Neuron (in vitro differentiated cells): ENCODE results near the gene MALRD1.
"Not testable (repeated sequence)": the region's sequence is repeated elsewhere in the genome, so short reads cannot be mapped to it uniquely, and the experiment has no call there.

Experiments
- H2AFZ ChIP-seq: one replicate; pipeline ENCODE4 v1.6.1; 2013; ENCODE audit warnings: low read depth, mild to moderate bottlenecking, inconsistent platforms, low read length, moderate library complexity
- H3K27me3 ChIP-seq: one replicate; pipeline ENCODE4 v1.6.1; 2013; ENCODE audit warnings: low read length; ENCODE audit not compliant: insufficient read depth
- H3K36me3 ChIP-seq: one replicate; pipeline ENCODE4 v1.6.1; 2013; ENCODE audit warnings: low read length; ENCODE audit not compliant: insufficient read depth
- H3K4me1 ChIP-seq: one replicate; pipeline ENCODE4 v1.6.1; 2013; ENCODE audit warnings: low read length; ENCODE audit not compliant: insufficient read depth
- H3K4me3 ChIP-seq: 2 replicates; pipeline ENCODE4 v1.5.1; 2013; ENCODE audit warnings: mild to moderate bottlenecking, low read length, moderate library complexity
- H3K9me3 ChIP-seq: one replicate; pipeline ENCODE4 v1.6.1; 2013; ENCODE audit warnings: low read length

MALRD1 gene

DNA sequence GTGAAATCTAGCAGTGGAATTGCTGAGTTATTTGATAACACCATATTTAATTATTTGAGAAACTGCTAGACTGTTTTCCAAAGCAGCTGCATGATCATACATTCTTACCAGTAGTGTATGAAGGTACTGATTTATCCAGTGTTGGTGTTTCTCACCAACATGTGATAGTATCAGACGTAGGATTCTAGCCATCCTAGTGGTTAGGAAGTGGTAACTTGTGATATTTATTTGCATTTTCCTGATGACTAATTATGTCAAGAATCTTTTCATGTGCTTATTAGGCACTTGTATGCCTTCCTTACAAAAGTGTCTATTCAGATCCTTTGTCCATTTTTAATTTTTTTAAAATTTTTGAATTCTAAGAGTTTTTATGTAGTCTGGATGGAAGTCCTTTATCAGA, 713.4 kb downstream of the MALRD1 start:
- H2AFZ ChIP-seq, result no peak overlapping the region
- no peak overlapping the region for H3K4me3 ChIP-seq
- no peaks in the 10 kb centered on the region for H3K4me1 ChIP-seq
- no peaks in the 10 kb centered on the region for H3K36me3 ChIP-seq
- H3K27me3 ChIP-seq, result no peaks in the 10 kb centered on the region
- H3K9me3 ChIP-seq, result no peaks in the 10 kb centered on the region

DNA sequence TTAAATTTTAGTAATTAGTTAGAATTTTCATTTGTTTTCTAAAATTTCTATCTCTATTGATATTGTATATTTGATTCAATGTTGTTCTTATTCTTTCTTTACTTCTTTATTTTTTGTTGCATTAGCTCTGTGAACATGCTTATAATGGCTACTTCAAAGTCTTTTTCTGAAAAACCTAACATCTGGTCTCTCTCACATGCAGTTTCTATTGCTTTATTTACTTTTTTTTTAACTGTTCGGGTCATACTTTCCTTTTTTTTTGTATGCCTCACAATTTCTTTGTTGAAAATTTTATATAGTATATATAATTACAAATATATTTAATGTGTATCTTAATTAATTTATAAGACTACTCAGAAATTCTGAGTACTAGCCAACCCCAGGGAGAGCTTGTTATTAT, 715.5 kb downstream of the MALRD1 start:
- no peak overlapping the region for H3K4me3 ChIP-seq
- no peaks in the 10 kb centered on the region for H3K4me1 ChIP-seq
- no peaks in the 10 kb centered on the region for H3K36me3 ChIP-seq
- no peaks in the 10 kb centered on the region for H3K9me3 ChIP-seq
- no peaks in the 10 kb centered on the region for H3K27me3 ChIP-seq
- no peak overlapping the region for H2AFZ ChIP-seq

DNA sequence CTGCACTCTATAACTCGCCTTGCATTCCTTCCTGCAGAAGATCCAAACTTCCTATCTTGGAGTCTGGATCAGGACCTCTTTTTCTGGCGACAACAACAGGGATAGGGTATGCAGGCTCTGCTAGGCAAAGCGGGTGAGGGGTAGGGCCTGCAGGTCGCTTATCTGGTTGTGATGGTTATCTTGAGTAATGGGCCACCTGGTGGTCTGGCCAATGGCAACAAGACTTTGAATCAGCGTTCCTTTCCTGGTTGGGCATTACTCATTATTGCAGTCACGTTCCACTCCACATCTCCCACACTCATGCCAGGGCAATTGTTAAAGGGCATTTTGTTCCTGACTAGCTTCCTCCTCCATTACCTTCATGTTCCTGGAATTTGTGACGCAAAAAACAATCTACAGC, 719.3 kb downstream of the MALRD1 start:
- no peaks in the 10 kb centered on the region for H3K27me3 ChIP-seq
- H2AFZ ChIP-seq, result no peak overlapping the region
- no peaks in the 10 kb centered on the region for H3K9me3 ChIP-seq
- no peaks in the 10 kb centered on the region for H3K4me1 ChIP-seq
- H3K4me3 ChIP-seq, result no peak overlapping the region
- H3K36me3 ChIP-seq, result no peaks in the 10 kb centered on the region

DNA sequence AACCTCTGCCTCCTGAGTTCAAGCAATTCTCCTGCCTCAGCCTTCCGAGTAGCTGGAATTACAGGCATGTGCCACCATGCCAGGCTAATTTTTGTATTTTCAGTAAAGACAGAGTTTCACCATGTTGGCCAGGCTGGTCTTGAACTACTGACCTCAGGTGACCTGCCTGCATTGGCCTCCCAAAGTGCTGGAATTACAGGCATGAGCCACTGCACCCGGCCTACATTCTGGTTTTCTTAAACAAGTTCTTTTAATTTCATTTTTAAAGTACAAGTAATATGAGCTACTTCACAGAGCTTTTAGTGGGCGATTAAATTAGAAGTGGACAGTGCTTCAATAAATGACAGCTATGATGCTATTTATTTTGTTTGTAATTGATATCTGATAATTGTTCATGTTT, 721.2 kb downstream of the MALRD1 start:
- not testable (repeated sequence) for H2AFZ ChIP-seq, H3K4me1 ChIP-seq, H3K9me3 ChIP-seq, H3K27me3 ChIP-seq, H3K4me3 ChIP-seq, H3K36me3 ChIP-seq

DNA sequence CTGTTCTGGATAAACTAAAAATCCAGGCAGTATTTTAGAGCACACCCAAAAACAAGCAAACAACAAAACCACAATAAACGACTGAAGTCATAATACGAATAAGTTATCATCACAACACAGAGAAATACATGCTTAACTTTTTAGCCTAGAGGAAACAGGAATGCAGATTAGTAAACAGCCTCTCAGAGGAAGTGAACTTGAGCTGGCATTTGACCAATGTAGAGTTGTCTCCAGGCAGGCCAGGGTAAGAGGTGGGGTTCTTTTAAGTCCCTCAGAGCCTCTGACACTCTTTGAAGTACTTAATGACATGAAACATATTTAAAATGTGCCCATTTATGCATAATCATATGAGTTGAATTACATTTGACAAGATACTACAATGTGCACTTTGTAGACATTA, 724.4 kb downstream of the MALRD1 start:
- no peaks in the 10 kb centered on the region for H3K36me3 ChIP-seq

DNA sequence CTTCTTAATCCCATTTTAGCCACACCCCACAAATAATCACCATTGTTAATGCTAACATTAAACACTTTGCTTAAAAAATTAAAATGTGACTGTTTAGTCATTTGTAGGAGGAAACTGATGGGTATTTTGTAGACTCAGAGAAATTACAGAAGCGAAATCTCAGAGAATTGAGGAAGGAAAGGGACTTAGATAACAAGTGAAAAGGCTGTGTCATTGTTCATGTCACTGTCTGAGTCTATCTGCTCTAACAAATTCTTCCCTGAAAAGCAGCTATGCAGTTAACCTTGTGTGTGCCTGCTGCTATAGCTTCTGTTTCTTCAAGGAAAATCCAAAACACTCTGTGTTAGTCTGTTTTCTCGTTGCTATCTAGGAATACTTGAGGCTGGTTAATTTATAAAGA, 726.7 kb downstream of the MALRD1 start:
- Histone ChIP-seq H3K4me3 (no peak overlapping the region), H3K4me1 (no peaks in the 10 kb centered on the region), H3K36me3 (no peaks in the 10 kb centered on the region), H2AFZ (no peak overlapping the region), H3K27me3 (peaks cover 2% of the 10 kb centered on the region), H3K9me3 (no peaks in the 10 kb centered on the region)

More for the DNA sequence above, 724.4 kb downstream of the MALRD1 start:
- no peak overlapping the region for H2AFZ ChIP-seq
- no peaks in the 10 kb centered on the region for H3K4me1 ChIP-seq
- peaks cover 2% of the 10 kb centered on the region for H3K27me3 ChIP-seq
- no peaks in the 10 kb centered on the region for H3K9me3 ChIP-seq
- no peak overlapping the region for H3K4me3 ChIP-seq

DNA sequence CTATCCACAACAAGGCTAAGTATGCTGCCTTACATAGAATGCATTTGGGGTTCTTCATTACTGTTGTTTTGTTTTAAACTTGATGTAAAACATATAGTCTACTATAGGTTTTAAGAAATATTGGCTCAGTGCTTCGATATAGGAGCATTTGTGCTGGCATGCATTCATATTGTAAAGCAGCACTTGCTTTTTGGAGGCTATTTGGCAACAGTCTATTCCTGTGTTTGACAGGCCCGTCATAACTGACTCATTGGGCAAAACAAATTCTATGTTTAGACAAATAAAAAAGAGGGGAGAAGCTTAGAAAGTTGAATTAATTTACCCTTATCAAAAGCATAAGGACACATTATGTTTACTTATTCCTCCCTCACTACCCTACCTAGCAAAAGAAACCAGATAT, 729.2 kb downstream of the MALRD1 start:
- Histone ChIP-seq H3K4me1 (no peaks in the 10 kb centered on the region), H3K36me3 (no peaks in the 10 kb centered on the region), H2AFZ (no peak overlapping the region), H3K4me3 (no peak overlapping the region), H3K9me3 (no peaks in the 10 kb centered on the region), H3K27me3 (peaks cover 4% of the 10 kb centered on the region)

DNA sequence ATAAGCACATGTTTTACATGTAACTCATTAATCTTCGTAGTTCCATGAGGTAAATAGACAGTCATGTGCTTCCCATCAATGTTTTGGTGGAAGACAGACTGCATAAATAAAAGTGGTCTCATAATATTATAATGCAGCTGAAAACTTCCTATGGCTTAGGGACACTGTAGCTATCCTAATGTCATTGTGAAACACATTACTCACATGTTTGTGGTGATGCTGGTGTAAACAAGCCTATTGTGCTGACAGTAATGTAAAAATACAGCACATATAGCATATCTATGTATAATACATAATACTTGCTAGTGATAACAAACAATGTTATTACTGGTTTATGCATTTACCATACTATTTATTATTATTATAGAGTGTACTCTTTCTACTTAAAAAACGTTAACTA, 730.4 kb downstream of the MALRD1 start:
- H3K27me3 ChIP-seq, result peaks cover 4% of the 10 kb centered on the region
- no peaks in the 10 kb centered on the region for H3K36me3 ChIP-seq
- no peak overlapping the region for H3K4me3 ChIP-seq
- H3K9me3 ChIP-seq, result no peaks in the 10 kb centered on the region
- no peak overlapping the region for H2AFZ ChIP-seq
- no peaks in the 10 kb centered on the region for H3K4me1 ChIP-seq

DNA sequence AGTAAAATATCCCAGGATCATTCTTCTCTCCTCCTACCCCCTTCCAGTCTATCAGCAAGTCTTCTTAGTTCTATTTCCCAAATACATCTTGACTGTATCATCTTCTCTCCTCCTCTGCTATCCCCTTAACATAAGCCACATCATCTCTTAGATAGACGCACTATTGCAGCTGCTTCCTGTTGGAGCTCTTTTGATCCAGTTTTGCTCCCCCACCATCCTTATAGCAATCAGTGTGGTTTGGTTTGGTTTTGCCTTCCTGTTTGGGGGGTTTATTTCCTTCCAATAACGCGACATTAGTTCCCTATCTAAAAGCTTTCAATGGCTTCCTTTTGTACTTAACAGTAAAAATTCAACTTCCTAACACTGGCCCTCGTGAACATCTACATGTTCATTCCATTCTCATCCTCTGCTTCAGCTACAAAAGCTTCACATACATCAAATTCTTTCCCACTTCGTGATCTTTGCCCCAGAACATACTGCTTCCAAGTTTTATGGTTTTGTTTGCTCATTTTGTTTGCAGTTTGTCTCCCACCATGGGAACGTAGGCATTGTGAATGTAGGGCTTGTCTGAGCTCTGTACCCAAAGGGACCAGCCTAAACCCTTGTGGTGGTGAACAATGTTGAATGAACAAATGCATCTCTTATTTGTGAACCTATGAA, 734.0 kb downstream of the MALRD1 start:
- H3K4me3 ChIP-seq, result no peak overlapping the region
- no peak overlapping the region for H2AFZ ChIP-seq
- peaks cover 3% of the 10 kb centered on the region for H3K27me3 ChIP-seq
- H3K9me3 ChIP-seq, result no peaks in the 10 kb centered on the region
- no peaks in the 10 kb centered on the region for H3K36me3 ChIP-seq
- H3K4me1 ChIP-seq, result no peaks in the 10 kb centered on the region

DNA sequence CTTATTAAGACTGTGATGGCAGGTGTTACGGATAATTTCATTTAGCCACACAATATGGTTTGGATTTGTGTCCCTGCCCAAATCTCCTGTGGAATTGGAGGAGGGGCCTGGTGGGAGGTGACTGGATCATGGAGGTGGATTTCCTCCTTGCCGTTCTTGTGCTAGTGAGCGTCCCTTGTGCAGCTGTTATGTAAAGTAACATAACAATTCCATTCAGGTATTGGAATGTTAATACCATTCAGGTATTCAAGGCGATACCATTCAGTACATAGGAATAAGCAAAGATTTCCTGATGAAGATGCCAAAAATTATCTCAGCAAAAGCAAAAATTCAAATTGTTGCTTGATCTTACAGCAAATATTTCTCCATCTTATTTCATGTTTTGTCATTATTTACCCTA, 735.1 kb downstream of the MALRD1 start:
- H3K4me3 ChIP-seq, result no peak overlapping the region
- H3K36me3 ChIP-seq, result no peaks in the 10 kb centered on the region
- H3K9me3 ChIP-seq, result no peaks in the 10 kb centered on the region
- H3K27me3 ChIP-seq, result peaks cover 3% of the 10 kb centered on the region
- H2AFZ ChIP-seq, result no peak overlapping the region
- H3K4me1 ChIP-seq, result no peaks in the 10 kb centered on the region
